KMS-11 (cell line): ENCODE results near the gene TNNI3K.

Experiments
- H2AFZ ChIP-seq: fragments of 200-600 bp; sonication (generic); 2 replicates; pipeline ENCODE4 v1.6.1; 2016; ENCODE audit warnings: antibody characterized with exemption, mixed run types, low read depth
- H3K27ac ChIP-seq: fragments of 200-600 bp; sonication (generic); 2 replicates; pipeline ENCODE4 v1.6.1; 2016; ENCODE audit warnings: mild to moderate bottlenecking, mixed run types
- H3K27me3 ChIP-seq: fragments of 200-600 bp; sonication (generic); 2 replicates; pipeline ENCODE4 v1.6.1; 2017; ENCODE audit warnings: mild to moderate bottlenecking, low read depth, mixed run types, moderate library complexity; ENCODE audit not compliant: insufficient read depth
- H3K36me3 ChIP-seq: fragments of 200-600 bp; sonication (generic); 2 replicates; pipeline ENCODE4 v1.6.1; 2017; ENCODE audit warnings: mild to moderate bottlenecking, mixed run types; ENCODE audit not compliant: insufficient read depth
- H3K4me1 ChIP-seq: fragments of 200-600 bp; sonication (generic); 2 replicates; pipeline ENCODE4 v1.6.1; 2016; ENCODE audit warnings: mild to moderate bottlenecking, low read depth, mixed run types; ENCODE audit not compliant: poor library complexity, severe bottlenecking
- H3K4me2 ChIP-seq: fragments of 200-600 bp; sonication (generic); 2 replicates; pipeline ENCODE4 v1.7.0; 2016; ENCODE audit warnings: mild to moderate bottlenecking, mixed run types
- H3K4me3 ChIP-seq: fragments of 200-600 bp; sonication (generic); IDR thresholded peaks from 2 replicates; pipeline ENCODE4 v1.6.1; 2017; ENCODE audit warnings: low read depth, low read length, mixed read lengths; ENCODE audit not compliant: insufficient read depth
- H3K79me2 ChIP-seq: fragments of 200-600 bp; sonication (generic); 2 replicates; pipeline ENCODE4 v1.6.1; 2016; ENCODE audit warnings: low read depth, mixed run types; ENCODE audit not compliant: insufficient read depth
- H3K9ac ChIP-seq: fragments of 200-600 bp; sonication (generic); 2 replicates; pipeline ENCODE4 v1.6.1; 2016; ENCODE audit warnings: mild to moderate bottlenecking, mixed run types
- H4K20me1 ChIP-seq: fragments of 200-600 bp; sonication (generic); 2 replicates; pipeline ENCODE4 v1.6.1; 2016; ENCODE audit warnings: mild to moderate bottlenecking, mixed run types; ENCODE audit not compliant: insufficient read depth
- CTCF ChIP-seq: fragments of 200-600 bp; sonication (generic); conservative IDR thresholded peaks from 2 replicates; pipeline ENCODE4 v1.6.1; 2017; ENCODE audit warnings: low read depth, mild to moderate bottlenecking, antibody characterized with exemption, low read length, moderate library complexity, mixed read lengths

Gene TNNI3K

DNA sequence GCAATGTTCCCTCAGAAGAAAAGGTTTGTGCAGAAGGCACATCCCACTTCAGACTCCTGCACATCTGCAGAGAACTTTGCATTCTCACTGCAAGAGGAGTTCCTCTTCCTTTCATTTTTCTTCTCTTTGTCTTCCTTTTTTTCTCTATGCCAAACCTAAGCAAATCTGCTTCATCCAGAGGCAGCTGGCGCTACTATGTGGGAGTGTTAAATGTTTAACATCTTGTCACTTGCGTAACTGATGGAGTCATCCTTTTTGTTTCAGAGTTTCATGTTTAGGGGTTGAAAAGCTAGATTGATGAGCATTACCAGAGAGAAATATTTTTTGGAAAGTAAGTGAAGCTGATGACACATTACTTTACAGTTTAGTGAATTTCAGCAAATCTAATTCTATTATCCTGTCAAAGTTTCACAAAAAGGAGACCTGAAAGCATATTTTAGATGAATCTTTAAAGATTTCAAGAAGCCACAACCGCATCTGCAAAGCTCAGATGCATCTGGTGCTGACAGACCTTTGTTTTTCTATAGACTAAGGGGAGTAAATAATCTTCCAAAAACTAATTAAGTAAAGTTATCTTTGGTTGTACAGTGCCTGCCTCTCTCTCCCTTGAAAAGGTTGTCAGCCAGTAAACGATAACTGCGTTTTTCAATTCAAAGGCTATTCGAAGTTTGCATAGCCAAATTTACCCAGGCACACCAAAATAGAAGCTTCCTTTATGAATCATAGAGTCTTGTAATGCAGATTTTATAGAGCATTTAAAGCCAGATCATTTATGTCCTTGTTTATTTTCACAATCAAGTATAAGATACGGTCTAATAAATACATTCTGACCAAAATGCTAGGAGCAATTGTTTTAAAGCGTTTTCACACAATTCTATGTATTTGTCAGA lies 278.5 kb downstream of the TNNI3K start:
- Histone ChIP-seq H3K4me1 (peaks cover 70% of the 10 kb centered on the region), H2AFZ (peak overlapping the region; percentile 25), H3K4me3 (no peak overlapping the region), H3K27ac (peak overlapping the region; percentile 75), H3K9ac (0 out of 2 replicates have a peak overlapping the region, but pooled peaks have one; percentile 19), H3K79me2 (no peaks in the 10 kb centered on the region), H3K27me3 (no peaks in the 10 kb centered on the region), H3K4me2 (peak overlapping the region; percentile 80), H4K20me1 (no peaks in the 10 kb centered on the region), H3K36me3 (no peaks in the 10 kb centered on the region)
- no peak for TF ChIP-seq CTCF

DNA sequence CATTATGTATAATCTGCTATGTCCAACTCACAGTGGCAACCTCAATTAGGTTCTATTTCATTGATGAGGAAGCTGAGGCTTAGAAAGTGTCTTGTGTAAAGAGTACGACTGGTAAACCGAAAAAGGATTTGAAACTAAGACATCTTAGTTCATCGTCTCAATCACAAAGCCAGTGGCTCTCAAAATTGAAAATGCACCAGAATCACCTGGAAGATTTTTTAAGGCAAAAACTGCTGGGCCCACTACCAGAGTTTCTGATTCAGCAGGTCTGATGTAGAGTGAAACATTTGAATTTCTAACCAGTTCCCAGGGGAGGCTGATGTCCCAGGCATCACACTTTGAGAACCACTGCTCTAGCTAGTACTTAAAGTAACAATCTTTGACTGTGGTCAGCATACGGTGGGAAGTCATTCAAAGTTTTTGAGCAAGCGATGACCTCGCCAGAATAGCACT lies 282.4 kb downstream of the TNNI3K start:
- Histone ChIP-seq H3K27ac (peak overlapping the region; percentile 46; the same call in 1 of the 2 replicates), H3K4me3 (no peak overlapping the region), H4K20me1 (no peaks in the 10 kb centered on the region), H3K36me3 (no peaks in the 10 kb centered on the region), H3K27me3 (no peaks in the 10 kb centered on the region), H3K4me2 (peak overlapping the region; percentile 53), H3K9ac (no peak overlapping the region), H2AFZ (no peak overlapping the region), H3K79me2 (no peaks in the 10 kb centered on the region), H3K4me1 (peaks cover 58% of the 10 kb centered on the region)
- TF ChIP-seq CTCF = no peak

GRCh38 chr1:74522148-74522547 lies 287.0 kb downstream of the TNNI3K start:
- Histone ChIP-seq H3K4me2 (no peak overlapping the region), H3K27me3 (no peaks in the 10 kb centered on the region), H3K4me1 (peaks cover 14% of the 10 kb centered on the region), H4K20me1 (no peaks in the 10 kb centered on the region), H3K4me3 (no peak overlapping the region), H3K36me3 (no peaks in the 10 kb centered on the region), H3K27ac (no peak overlapping the region), H2AFZ (no peak overlapping the region), H3K9ac (no peak overlapping the region), H3K79me2 (no peaks in the 10 kb centered on the region)
- no peak for TF ChIP-seq CTCF

GRCh38 chr1:74523873-74524480 lies 288.8 kb downstream of the TNNI3K start:
- Histone ChIP-seq H3K36me3 (no peaks in the 10 kb centered on the region), H3K4me3 (no peak overlapping the region), H3K9ac (no peak overlapping the region), H3K27ac (no peak overlapping the region), H2AFZ (no peak overlapping the region), H4K20me1 (no peaks in the 10 kb centered on the region), H3K4me2 (no peak overlapping the region), H3K27me3 (no peaks in the 10 kb centered on the region), H3K79me2 (no peaks in the 10 kb centered on the region), H3K4me1 (no peaks in the 10 kb centered on the region)
- no peak for TF ChIP-seq CTCF
